Endothelial cell of umbilical vein (primary cell): ENCODE data around the gene ZFHX2.

Experiments used
- MAX ChIP-seq: IDR thresholded peaks from 2 replicates; pipeline ENCODE4 v1.6.1; 2011; ENCODE audit not compliant: insufficient read depth, insufficient read length
- POLR2A ChIP-seq: IDR thresholded peaks from 2 replicates; pipeline ENCODE4 v1.6.1; 2012; ENCODE audit warnings: low read depth, mild to moderate bottlenecking, control low read depth, low read length
- POLR2AphosphoS5 ChIP-seq: IDR thresholded peaks from 2 replicates; pipeline ENCODE4 v1.6.1; 2012; ENCODE audit warnings: low read depth, mild to moderate bottlenecking, control low read depth, low read length, moderate library complexity; ENCODE audit not compliant: insufficient read depth
- TF ChIP-seq, protein P1 (sequence below), 2 donors: IDR thresholded peaks; 1 replicate in 1 of 2; 2 replicates in 1 of 2; pipeline ENCODE4 v1.5.1; 2011; ENCODE audit warnings: low read length in 2 of 2, mild to moderate bottlenecking in 2 of 2, moderate library complexity in 2 of 2, control low read depth in 1 of 2, inconsistent platforms in 1 of 2, low read depth in 1 of 2; ENCODE audit not compliant: insufficient read depth in 1 of 2; ENCODE audit errors: extremely low read depth in 1 of 2

GRCh38 chr14:23485326-23485725, 66.2 kb downstream of the ZFHX2 start:
- TF ChIP-seq POLR2AphosphoS5 (no peak), POLR2A (no peak), MAX (no peak)
- TF ChIP-seq, protein P1, sequence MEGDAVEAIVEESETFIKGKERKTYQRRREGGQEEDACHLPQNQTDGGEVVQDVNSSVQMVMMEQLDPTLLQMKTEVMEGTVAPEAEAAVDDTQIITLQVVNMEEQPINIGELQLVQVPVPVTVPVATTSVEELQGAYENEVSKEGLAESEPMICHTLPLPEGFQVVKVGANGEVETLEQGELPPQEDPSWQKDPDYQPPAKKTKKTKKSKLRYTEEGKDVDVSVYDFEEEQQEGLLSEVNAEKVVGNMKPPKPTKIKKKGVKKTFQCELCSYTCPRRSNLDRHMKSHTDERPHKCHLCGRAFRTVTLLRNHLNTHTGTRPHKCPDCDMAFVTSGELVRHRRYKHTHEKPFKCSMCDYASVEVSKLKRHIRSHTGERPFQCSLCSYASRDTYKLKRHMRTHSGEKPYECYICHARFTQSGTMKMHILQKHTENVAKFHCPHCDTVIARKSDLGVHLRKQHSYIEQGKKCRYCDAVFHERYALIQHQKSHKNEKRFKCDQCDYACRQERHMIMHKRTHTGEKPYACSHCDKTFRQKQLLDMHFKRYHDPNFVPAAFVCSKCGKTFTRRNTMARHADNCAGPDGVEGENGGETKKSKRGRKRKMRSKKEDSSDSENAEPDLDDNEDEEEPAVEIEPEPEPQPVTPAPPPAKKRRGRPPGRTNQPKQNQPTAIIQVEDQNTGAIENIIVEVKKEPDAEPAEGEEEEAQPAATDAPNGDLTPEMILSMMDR (IDR thresholded peaks at IDR 0.05; ENCODE audit: extremely low read depth in 1 of 2, insufficient read depth in 1 of 2, low read depth in 1 of 2, low read length in 2 of 2): no peak
